ENCODE measurements around the gene RBM47.

- TF ChIP-seq SUZ12 (IDR thresholded peaks at IDR 0.05) = no peak
- no peak for TF ChIP-seq SP1 (IDR thresholded peaks at IDR 0.05)
- TF ChIP-seq FOXM1 (IDR thresholded peaks at IDR 0.05; ENCODE audit: borderline replicate concordance) = no peak
- no peak for TF ChIP-seq TARDBP (IDR thresholded peaks at IDR 0.05)
- no peak for TF ChIP-seq ARNT (IDR thresholded peaks at IDR 0.05)
- TF ChIP-seq FOXA1 (IDR thresholded peaks at IDR 0.05) = no peak
- no peak for TF ChIP-seq CTBP1 (IDR thresholded peaks at IDR 0.05; ENCODE audit: borderline replicate concordance)
- TF ChIP-seq HDGF (IDR thresholded peaks at IDR 0.05; ENCODE audit: borderline replicate concordance) = no peak
- no peak for TF ChIP-seq FOXK2 (IDR thresholded peaks at IDR 0.05)
- no peak for TF ChIP-seq ELF4 (IDR thresholded peaks at IDR 0.05)
- no peak for TF ChIP-seq L3MBTL2 (conservative IDR thresholded peaks at IDR 0.05)
- TF ChIP-seq ZNF384 (IDR thresholded peaks at IDR 0.05) = no peak
- TF ChIP-seq PKNOX1 (IDR thresholded peaks at IDR 0.05) = no peak
Observed at GRCh38 chr4:40521957-40522356, 107.7 kb downstream of the RBM47 start.
